Measurements from ENCODE around the gene KRTAP5-2. TPM values are rescaled to one million over a fixed set of nuclear protein-coding genes. Genes with fewer than 3 reads are reported as not detected.

KRTAP5-2 gene
- total RNA-seq, 1 experiment from 2014 or later: not detected

DNA sequence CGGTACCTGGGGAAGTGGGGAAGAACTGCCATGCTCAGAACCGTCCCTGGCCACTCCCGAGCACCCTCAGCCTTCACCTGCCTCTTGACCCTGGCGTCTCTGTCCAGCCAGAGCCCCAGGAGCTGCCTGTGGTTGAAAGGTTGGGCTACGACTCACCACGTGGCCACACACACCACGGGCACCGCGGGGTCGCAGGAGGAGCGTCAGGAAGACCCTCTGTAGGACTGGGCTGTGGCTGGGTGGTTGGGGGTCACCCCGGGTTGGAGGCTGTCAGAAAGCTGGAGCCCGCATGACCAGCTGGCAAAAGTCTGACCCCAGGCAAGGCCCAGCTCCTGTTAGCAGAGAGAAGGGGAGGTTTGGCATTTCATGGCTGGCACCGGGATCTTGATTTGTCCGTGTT is 43.0 kb upstream of the KRTAP5-2 start:
- no peaks in the 10 kb centered on the region for H3K4me1 ChIP-seq (ENCODE audit: insufficient read depth, low read length)
- ChIA-PET CTCF (interaction anchor here (2.0 kb wide), 1 partner anchor 12 kb away, joined by 9 read pairs; no protein-coding TSS in a partner anchor), POLR2A (ENCODE audit: unreplicated experiment) (no interaction called here)
- no peak overlapping the region for H3K27ac ChIP-seq (ENCODE audit: low read length)
- no peaks in the 10 kb centered on the region for H3K9me3 ChIP-seq (ENCODE audit: low read length)
- no peak for DNase-seq
- no peaks in the 10 kb centered on the region for H4K20me1 ChIP-seq (ENCODE audit: low read length)
- intact Hi-C loops (cut with micrococcal nuclease): no loop called here
- TF ChIP-seq EZH2 (IDR thresholded peaks at IDR 0.05; ENCODE audit: low read length, unreplicated experiment) (no peak), EZH2phosphoT487 (IDR thresholded peaks at IDR 0.05; ENCODE audit: borderline replicate concordance, low read length) (no peak)
- TF ChIP-seq, protein P1, sequence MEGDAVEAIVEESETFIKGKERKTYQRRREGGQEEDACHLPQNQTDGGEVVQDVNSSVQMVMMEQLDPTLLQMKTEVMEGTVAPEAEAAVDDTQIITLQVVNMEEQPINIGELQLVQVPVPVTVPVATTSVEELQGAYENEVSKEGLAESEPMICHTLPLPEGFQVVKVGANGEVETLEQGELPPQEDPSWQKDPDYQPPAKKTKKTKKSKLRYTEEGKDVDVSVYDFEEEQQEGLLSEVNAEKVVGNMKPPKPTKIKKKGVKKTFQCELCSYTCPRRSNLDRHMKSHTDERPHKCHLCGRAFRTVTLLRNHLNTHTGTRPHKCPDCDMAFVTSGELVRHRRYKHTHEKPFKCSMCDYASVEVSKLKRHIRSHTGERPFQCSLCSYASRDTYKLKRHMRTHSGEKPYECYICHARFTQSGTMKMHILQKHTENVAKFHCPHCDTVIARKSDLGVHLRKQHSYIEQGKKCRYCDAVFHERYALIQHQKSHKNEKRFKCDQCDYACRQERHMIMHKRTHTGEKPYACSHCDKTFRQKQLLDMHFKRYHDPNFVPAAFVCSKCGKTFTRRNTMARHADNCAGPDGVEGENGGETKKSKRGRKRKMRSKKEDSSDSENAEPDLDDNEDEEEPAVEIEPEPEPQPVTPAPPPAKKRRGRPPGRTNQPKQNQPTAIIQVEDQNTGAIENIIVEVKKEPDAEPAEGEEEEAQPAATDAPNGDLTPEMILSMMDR (conservative IDR thresholded peaks at IDR 0.05; ENCODE audit: low read depth, low read length): no peak
- no peak overlapping the region for H3K4me2 ChIP-seq (ENCODE audit: low read length)
- no peaks in the 10 kb centered on the region for H3F3A ChIP-seq (ENCODE audit: low read length, unreplicated experiment)
- no TSS peak for BruUV-seq (replicated peaks)
- no peak overlapping the region for H3K4me3 ChIP-seq (ENCODE audit: low read length)
- no peaks in the 10 kb centered on the region for H3K79me2 ChIP-seq (ENCODE audit: low read length)
- no peaks in the 10 kb centered on the region for H3K36me3 ChIP-seq (ENCODE audit: low read depth, low read length)
- H3K9me2 ChIP-seq (replicated peaks; ENCODE audit: low read length): no peaks in the 10 kb centered on the region
- H2AFZ ChIP-seq (ENCODE audit: low read length): no peak overlapping the region
- no peak for ATAC-seq
- H3K9ac ChIP-seq (ENCODE audit: low read length): no peak overlapping the region
- H3K27me3 ChIP-seq (ENCODE audit: low read length): peaks cover 14% of the 10 kb centered on the region; the same call in 1 of the 2 replicates

GRCh38 chr11:1640076-1640946 is 42.2 kb upstream of the KRTAP5-2 start:
- Histone ChIP-seq H3K79me2 (ENCODE audit: low read length) (no peaks in the 10 kb centered on the region), H3K36me3 (ENCODE audit: low read depth, low read length) (no peaks in the 10 kb centered on the region), H3K27ac (ENCODE audit: low read length) (no peak overlapping the region), H3K9ac (ENCODE audit: low read length) (no peak overlapping the region), H3K4me2 (ENCODE audit: low read length) (no peak overlapping the region), H3K4me1 (ENCODE audit: insufficient read depth, low read length) (no peaks in the 10 kb centered on the region), H3K27me3 (ENCODE audit: low read length) (peaks cover 14% of the 10 kb centered on the region; the same call in 1 of the 2 replicates), H3K4me3 (ENCODE audit: low read length) (no peak overlapping the region), H3F3A (ENCODE audit: low read length, unreplicated experiment) (no peaks in the 10 kb centered on the region), H3K9me2 (replicated peaks; ENCODE audit: low read length) (no peaks in the 10 kb centered on the region), H2AFZ (ENCODE audit: low read length) (no peak overlapping the region), H4K20me1 (ENCODE audit: low read length) (no peaks in the 10 kb centered on the region), H3K9me3 (ENCODE audit: low read length) (no peaks in the 10 kb centered on the region)
- ChIA-PET CTCF (interaction anchor here (0.5 to 2.0 kb wide), 5 partner anchors 9 to 152 kb away, joined by 3 to 9 read pairs (median 3); no protein-coding TSS in a partner anchor), POLR2A (ENCODE audit: unreplicated experiment) (no interaction called here)
- TF ChIP-seq EZH2phosphoT487 (IDR thresholded peaks at IDR 0.05; ENCODE audit: borderline replicate concordance, low read length): no peak
- TF ChIP-seq, protein P1 (conservative IDR thresholded peaks at IDR 0.05; ENCODE audit: low read depth, low read length): peak; percentile 87
- TF ChIP-seq EZH2 (IDR thresholded peaks at IDR 0.05; ENCODE audit: low read length, unreplicated experiment): no peak
- intact Hi-C loops (cut with micrococcal nuclease): no loop called here
- DNase-seq (peak; percentile 65), ATAC-seq (peak; percentile 80)
- BruUV-seq (replicated peaks): no TSS peak

DNA sequence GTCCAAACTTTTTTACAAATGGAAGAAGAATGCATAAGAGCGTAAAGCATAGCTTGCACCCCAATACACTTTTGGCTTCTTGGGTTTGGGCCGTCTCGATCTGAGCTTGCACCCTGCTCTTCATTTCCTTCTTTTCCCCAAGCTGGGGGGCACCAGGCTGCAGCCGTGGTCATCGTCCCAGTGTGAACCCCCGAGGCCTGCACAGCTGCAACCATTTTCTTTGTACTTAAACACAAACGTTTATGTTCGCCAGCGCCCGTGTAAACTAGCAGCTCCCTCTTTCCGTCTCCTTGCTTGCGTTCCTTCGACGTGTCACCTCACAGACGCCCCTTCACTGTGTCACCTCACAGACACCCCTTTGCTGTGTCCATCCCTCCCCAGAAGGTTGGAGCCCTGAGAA is 41.6 kb upstream of the KRTAP5-2 start:
- Histone ChIP-seq H2AFZ (ENCODE audit: low read length) (no peak overlapping the region), H3K9me3 (ENCODE audit: low read length) (no peaks in the 10 kb centered on the region), H3K27ac (ENCODE audit: low read length) (no peak overlapping the region), H3K36me3 (ENCODE audit: low read depth, low read length) (no peaks in the 10 kb centered on the region), H4K20me1 (ENCODE audit: low read length) (no peaks in the 10 kb centered on the region), H3K4me1 (ENCODE audit: insufficient read depth, low read length) (no peaks in the 10 kb centered on the region), H3K27me3 (ENCODE audit: low read length) (peaks cover 15% of the 10 kb centered on the region; the same call in 1 of the 2 replicates), H3K4me2 (ENCODE audit: low read length) (no peak overlapping the region), H3K9me2 (replicated peaks; ENCODE audit: low read length) (no peaks in the 10 kb centered on the region), H3K9ac (ENCODE audit: low read length) (no peak overlapping the region), H3F3A (ENCODE audit: low read length, unreplicated experiment) (no peaks in the 10 kb centered on the region), H3K79me2 (ENCODE audit: low read length) (no peaks in the 10 kb centered on the region), H3K4me3 (ENCODE audit: low read length) (no peak overlapping the region)
- CTCF ChIA-PET: interaction anchor here (1.0 to 2.0 kb wide), 2 partner anchors 12 to 13 kb away, joined by 3 to 9 read pairs; no protein-coding TSS in a partner anchor
- intact Hi-C loops (cut with micrococcal nuclease): no loop called here
- DNase-seq (no peak), ATAC-seq (no peak)
- BruUV-seq (replicated peaks): no TSS peak
- POLR2A ChIA-PET (ENCODE audit: unreplicated experiment): no interaction called here
- TF ChIP-seq EZH2phosphoT487 (IDR thresholded peaks at IDR 0.05; ENCODE audit: borderline replicate concordance, low read length) (no peak), EZH2 (IDR thresholded peaks at IDR 0.05; ENCODE audit: low read length, unreplicated experiment) (no peak)
- TF ChIP-seq, protein P1 (conservative IDR thresholded peaks at IDR 0.05; ENCODE audit: low read depth, low read length): no peak

Measured in PC-3 (cell line).